Neuronal stem cell (in vitro differentiated cells): ENCODE results near the gene PPP1R12A.
"Not testable (repeated sequence)": the region's sequence is repeated elsewhere in the genome, so short reads cannot be mapped to it uniquely, and the experiment has no call there.

Experiments
- DNase-seq: peaks from one replicate; pipeline ENCODE4 v3.0.0-alpha.2; 2013; ENCODE audit warnings: low spot score
- H2AFZ ChIP-seq: one replicate; pipeline ENCODE4 v1.6.1; 2013; ENCODE audit warnings: mild to moderate bottlenecking, low read length, inconsistent platforms
- H2AK5ac ChIP-seq: 2 replicates; pipeline ENCODE4 v1.6.1; 2013; ENCODE audit warnings: low read depth, mild to moderate bottlenecking, inconsistent platforms, low read length, moderate library complexity, mixed read lengths
- H2BK120ac ChIP-seq: 2 replicates; pipeline ENCODE4 v1.6.1; 2013; ENCODE audit warnings: low read depth, mild to moderate bottlenecking, inconsistent platforms, low read length, moderate library complexity, mixed read lengths
- H2BK12ac ChIP-seq: one replicate; pipeline ENCODE4 v1.6.1; 2013; ENCODE audit warnings: low read length, inconsistent platforms
- H2BK15ac ChIP-seq: 2 replicates; pipeline ENCODE4 v1.6.1; 2013; ENCODE audit warnings: mild to moderate bottlenecking, low read length, inconsistent platforms, mixed read lengths
- H2BK5ac ChIP-seq: one replicate; pipeline ENCODE4 v1.6.1; 2013; ENCODE audit warnings: inconsistent platforms, mild to moderate bottlenecking, low read length, moderate library complexity
- H3K14ac ChIP-seq: one replicate; pipeline ENCODE4 v1.6.1; 2013; ENCODE audit warnings: low read length, inconsistent platforms
- H3K18ac ChIP-seq: 2 replicates; pipeline ENCODE4 v1.6.1; 2013; ENCODE audit warnings: low read length, inconsistent platforms
- H3K23ac ChIP-seq: 2 replicates; pipeline ENCODE4 v1.6.1; 2013; ENCODE audit warnings: low read depth, mild to moderate bottlenecking, mixed read lengths, low read length, inconsistent platforms; ENCODE audit not compliant: poor library complexity
- H3K27ac ChIP-seq: replicated peaks from 3 replicates; pipeline ENCODE4 v1.5.1; 2013; ENCODE audit warnings: low read length, inconsistent platforms
- H3K27me3 ChIP-seq, 3 experiments: 2 replicates each; pipeline ENCODE4 v1.6.1; 2013; ENCODE audit warnings: low read length in 3 of 3, mild to moderate bottlenecking in 2 of 3, inconsistent platforms in 1 of 3, low read depth in 1 of 3, mixed read lengths in 1 of 3, moderate library complexity in 1 of 3; ENCODE audit not compliant: control insufficient read depth in 3 of 3, insufficient read depth in 3 of 3
- H3K36me3 ChIP-seq, 2 donors: replicated peaks in 1 of 2; 2 replicates each; pipeline ENCODE4 v1.6.1; 2013; ENCODE audit warnings: low read length in 2 of 2; ENCODE audit not compliant: control insufficient read depth in 2 of 2, insufficient read depth in 2 of 2
- H3K4ac ChIP-seq: 2 replicates; pipeline ENCODE4 v1.6.1; 2013; ENCODE audit warnings: inconsistent platforms, mild to moderate bottlenecking, low read length, moderate library complexity
- H3K4me1 ChIP-seq, 2 donors: 1 replicate in 1 of 2; 2 replicates in 1 of 2; pipeline ENCODE4 v1.6.1; 2013; ENCODE audit warnings: low read length in 2 of 2, low read depth in 1 of 2; ENCODE audit not compliant: control insufficient read depth in 2 of 2, insufficient read depth in 1 of 2
- H3K4me2 ChIP-seq: one replicate; pipeline ENCODE4 v1.6.1; 2013; ENCODE audit warnings: mild to moderate bottlenecking, low read length, inconsistent platforms; ENCODE audit not compliant: insufficient read depth, poor library complexity, severe bottlenecking
- H3K4me3 ChIP-seq, 2 donors: 2 replicates each; pipeline ENCODE4 v1.5.1; 2013; ENCODE audit warnings: low read length in 2 of 2, mild to moderate bottlenecking in 2 of 2, inconsistent platforms in 1 of 2, moderate library complexity in 1 of 2
- H3K79me1 ChIP-seq: one replicate; pipeline ENCODE4 v1.6.1; 2013; ENCODE audit warnings: low read depth, mild to moderate bottlenecking, inconsistent platforms, low read length, moderate library complexity
- H3K9ac ChIP-seq: one replicate; pipeline ENCODE4 v1.6.1; 2013; ENCODE audit warnings: mild to moderate bottlenecking, low read depth, low read length, inconsistent platforms; ENCODE audit not compliant: poor library complexity
- H3K9me3 ChIP-seq, 2 donors: replicated peaks in 1 of 2; 2 replicates each; pipeline versions ENCODE3 to v1.6.1; 2013; ENCODE audit warnings: low read length in 2 of 2, mild to moderate bottlenecking in 2 of 2, inconsistent platforms in 1 of 2, low read depth in 1 of 2, mixed read lengths in 1 of 2, moderate library complexity in 1 of 2; ENCODE audit not compliant: control insufficient read depth in 2 of 2, insufficient read depth in 1 of 2
- H4K8ac ChIP-seq: one replicate; pipeline ENCODE4 v1.6.1; 2013; ENCODE audit warnings: low read depth, mild to moderate bottlenecking, inconsistent platforms, low read length, moderate library complexity
- H4K91ac ChIP-seq: one replicate; pipeline ENCODE4 v1.6.1; 2013; ENCODE audit warnings: low read length, low read depth, mild to moderate bottlenecking, inconsistent platforms; ENCODE audit not compliant: poor library complexity
- WGBS, 2 donors: extraction: QIAGEN DNeasy Blood & Tissue Kit; methylation state at CpG; one replicate each; pipeline ENCODE4 v1.1.7; 2013; ENCODE audit warnings: missing lambda C conversion rate in 2 of 2, mixed read lengths in 1 of 2; ENCODE audit not compliant: insufficient read length in 2 of 2, insufficient replicate concordance in 1 of 2; ENCODE audit errors: extremely low coverage in 2 of 2; 5-methylcytosine and 5-hydroxymethylcytosine counted together

Gene PPP1R12A

GRCh38 chr12:79945433-79945832, 10.5 kb upstream of the PPP1R12A start:
- H3K4me2 ChIP-seq, result no peak overlapping the region

GRCh38 chr12:79944565-79944964, 9.7 kb upstream of the PPP1R12A start:
- Histone ChIP-seq H3K4me1 (no peaks in the 10 kb centered on the region), H4K8ac (no peak overlapping the region), H3K4me3 (no peak overlapping the region), H3K14ac (no peak overlapping the region), H4K91ac (no peak overlapping the region), H2AK5ac (no peak overlapping the region), H2BK12ac (no peak overlapping the region), H3K9me3 (no peaks in the 10 kb centered on the region), H3K36me3 (no peaks in the 10 kb centered on the region), H3K4me2 (no peak overlapping the region), H3K18ac (no peak overlapping the region), H3K27me3 (no peaks in the 10 kb centered on the region), H3K23ac (no peak overlapping the region), H2BK120ac (no peak overlapping the region), H3K27ac (no peak overlapping the region), H2AFZ (no peak overlapping the region), H2BK15ac (no peak overlapping the region), H3K9ac (no peak overlapping the region), H2BK5ac (no peak overlapping the region), H3K4ac (no peak overlapping the region), H3K79me1 (no peaks in the 10 kb centered on the region)
- no CpG with 5 or more reads among the region's 3 CpGs for WGBS, 2 donors
- no peak for DNase-seq

More at GRCh38 chr12:79945433-79945832, 10.5 kb upstream of the PPP1R12A start:
- no peak overlapping the region for H2BK15ac ChIP-seq
- H2AK5ac ChIP-seq, result no peak overlapping the region
- H3K4ac ChIP-seq, result no peak overlapping the region
- no peak overlapping the region for H3K4me3 ChIP-seq
- H2BK5ac ChIP-seq, result no peak overlapping the region
- no peak overlapping the region for H3K27ac ChIP-seq
- no peak overlapping the region for H3K18ac ChIP-seq
- H3K4me1 ChIP-seq, result no peaks in the 10 kb centered on the region
- no peak overlapping the region for H2BK12ac ChIP-seq
- no peak overlapping the region for H4K91ac ChIP-seq
- H2BK120ac ChIP-seq, result no peak overlapping the region
- no peaks in the 10 kb centered on the region for H3K27me3 ChIP-seq
- no peak overlapping the region for H2AFZ ChIP-seq
- H4K8ac ChIP-seq, result no peak overlapping the region
- no peaks in the 10 kb centered on the region for H3K36me3 ChIP-seq
- H3K9me3 ChIP-seq, result no peaks in the 10 kb centered on the region
- no peak overlapping the region for H3K9ac ChIP-seq
- no peaks in the 10 kb centered on the region for H3K79me1 ChIP-seq
- no peak for DNase-seq
- H3K23ac ChIP-seq, result no peak overlapping the region
- H3K14ac ChIP-seq, result no peak overlapping the region
- WGBS, 2 donors, result no CpG with 5 or more reads among the region's 4 CpGs

DNA sequence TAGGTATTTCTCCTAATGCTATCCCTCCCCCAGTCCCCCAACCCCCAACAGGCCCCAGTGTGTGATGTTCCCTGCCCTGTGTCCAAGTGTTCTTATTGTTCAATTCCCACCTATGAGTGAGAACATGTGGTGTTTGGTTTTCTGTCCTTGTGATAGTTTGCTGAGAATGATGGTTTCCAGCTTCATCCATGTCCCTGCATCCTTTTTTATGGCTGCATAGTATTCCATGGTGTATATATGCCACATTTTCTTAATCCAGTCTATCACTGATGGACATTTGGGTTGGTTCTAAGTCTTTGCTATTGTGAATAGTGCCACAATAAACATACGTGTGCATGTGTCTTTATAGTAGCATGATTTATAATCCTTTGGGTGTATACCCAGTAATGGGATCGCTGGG, 7.9 kb upstream of the PPP1R12A start:
- H3K36me3 ChIP-seq, H2AFZ ChIP-seq: not testable (repeated sequence)

DNA sequence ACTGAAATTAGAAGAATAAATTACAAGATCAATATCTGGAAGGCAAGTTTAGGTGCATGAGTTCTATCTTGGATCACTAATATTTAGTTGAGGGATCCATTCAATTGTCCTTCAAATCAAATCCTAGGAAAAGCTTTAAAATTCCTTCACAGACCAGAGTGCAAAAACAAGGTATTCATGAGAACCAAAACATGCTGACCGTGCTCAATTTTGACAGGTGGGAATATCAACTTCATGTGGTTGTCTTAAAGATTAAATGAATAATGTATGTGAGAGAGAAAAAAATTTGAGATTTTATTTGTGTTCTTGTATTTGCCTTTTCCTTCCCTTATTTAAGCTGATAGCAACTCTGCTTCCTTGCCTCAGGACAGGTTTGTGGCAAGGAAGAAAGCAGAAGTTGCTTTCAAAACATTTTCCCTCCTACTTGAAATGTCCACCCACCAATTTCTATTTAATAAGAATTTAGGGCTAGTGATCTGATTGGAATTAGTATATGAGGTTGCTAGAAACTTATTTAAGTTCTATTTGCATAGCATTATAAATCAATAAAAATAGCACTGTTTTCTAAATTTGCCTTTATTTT, 4.9 kb upstream of the PPP1R12A start:
- Histone ChIP-seq H4K91ac (no peak overlapping the region), H2BK12ac (no peak overlapping the region), H3K14ac (no peak overlapping the region), H3K9me3 (no peaks in the 10 kb centered on the region), H3K27me3 (no peaks in the 10 kb centered on the region), H3K23ac (no peak overlapping the region), H3K79me1 (no peaks in the 10 kb centered on the region), H3K36me3 (no peaks in the 10 kb centered on the region), H3K9ac (no peak overlapping the region), H2BK120ac (no peak overlapping the region), H2BK5ac (no peak overlapping the region), H2AFZ (no peak overlapping the region), H3K4me3 (no peak overlapping the region), H3K4me2 (no peak overlapping the region), H2AK5ac (no peak overlapping the region), H2BK15ac (no peak overlapping the region), H3K4ac (no peak overlapping the region), H3K18ac (no peak overlapping the region), H3K4me1 (peaks cover 0 to 4% of the 10 kb centered on the region in 2 donors), H4K8ac (no peak overlapping the region), H3K27ac (no peak overlapping the region)
- DNase-seq, result no peak
- no CpG with 5 or more reads among the region's 1 CpG for WGBS, 2 donors

More for the DNA sequence above, 7.9 kb upstream of the PPP1R12A start:
- H2BK120ac ChIP-seq, H3K27me3 ChIP-seq, H3K14ac ChIP-seq, DNase-seq, H2BK5ac ChIP-seq, H3K18ac ChIP-seq, H2BK15ac ChIP-seq, H3K4me1 ChIP-seq, H3K27ac ChIP-seq, H2AK5ac ChIP-seq, H3K79me1 ChIP-seq, H3K23ac ChIP-seq, H3K9me3 ChIP-seq, H3K4me2 ChIP-seq, H3K9ac ChIP-seq, H4K91ac ChIP-seq, H2BK12ac ChIP-seq, H4K8ac ChIP-seq, H3K4ac ChIP-seq, H3K4me3 ChIP-seq: not testable (repeated sequence)
- no CpG with 5 or more reads among the region's 2 CpGs for WGBS, 2 donors
